ENCODE data around the gene GNLY.
"Not testable (repeated sequence)": the region's sequence is repeated elsewhere in the genome, so short reads cannot be mapped to it uniquely, and the experiment has no call there.

The GNLY gene

DNA sequence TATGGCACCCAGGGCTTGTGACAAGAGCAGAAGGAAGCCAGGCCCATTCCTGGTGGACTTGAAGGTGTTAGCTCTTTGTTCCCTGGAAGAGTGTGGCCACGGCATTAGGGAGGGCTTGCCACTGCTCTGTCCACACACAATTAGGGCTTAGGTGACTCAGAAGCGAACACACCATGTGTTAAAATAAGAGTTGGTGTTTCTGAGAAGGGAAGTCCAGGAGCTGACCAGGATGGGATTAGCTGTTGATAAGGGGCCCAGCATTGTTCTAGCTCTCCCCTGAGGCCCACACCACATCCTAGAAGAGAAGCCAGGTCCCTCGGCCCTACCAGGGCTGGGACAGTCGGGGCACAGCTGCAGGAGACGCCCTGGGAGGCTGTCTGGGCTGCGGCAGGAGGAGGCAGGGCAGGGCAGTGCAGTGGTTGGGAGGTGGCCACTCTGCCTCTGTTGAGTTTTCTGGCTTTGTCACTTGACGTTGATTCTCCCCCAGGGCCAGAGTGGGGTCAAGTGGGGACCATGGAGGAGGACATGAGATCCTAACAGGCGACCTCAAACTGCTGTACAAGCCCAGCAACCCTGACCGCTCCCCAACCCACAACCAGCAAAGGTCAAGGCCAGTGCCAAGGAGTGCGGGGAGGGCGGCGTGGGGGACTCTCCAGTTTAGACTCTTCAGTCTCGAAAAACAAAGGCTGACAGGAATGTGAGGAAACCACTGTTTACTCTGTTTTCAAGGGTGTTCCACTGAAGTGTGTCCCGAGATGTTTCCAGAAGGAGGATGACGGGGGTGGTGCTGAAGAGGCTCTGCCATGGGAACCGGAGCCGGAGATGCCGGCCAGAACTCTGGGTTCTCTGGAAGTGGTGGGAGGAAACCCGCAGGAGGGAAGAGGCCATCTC lies 16.8 kb downstream of the GNLY start:
- no peak for DNase-seq
- no peak for ATAC-seq

- DNase-seq (no peak), ATAC-seq (no peak)
Measured at GRCh38 chr2:85711578-85712060, 17.5 kb downstream of the GNLY start.

DNA sequence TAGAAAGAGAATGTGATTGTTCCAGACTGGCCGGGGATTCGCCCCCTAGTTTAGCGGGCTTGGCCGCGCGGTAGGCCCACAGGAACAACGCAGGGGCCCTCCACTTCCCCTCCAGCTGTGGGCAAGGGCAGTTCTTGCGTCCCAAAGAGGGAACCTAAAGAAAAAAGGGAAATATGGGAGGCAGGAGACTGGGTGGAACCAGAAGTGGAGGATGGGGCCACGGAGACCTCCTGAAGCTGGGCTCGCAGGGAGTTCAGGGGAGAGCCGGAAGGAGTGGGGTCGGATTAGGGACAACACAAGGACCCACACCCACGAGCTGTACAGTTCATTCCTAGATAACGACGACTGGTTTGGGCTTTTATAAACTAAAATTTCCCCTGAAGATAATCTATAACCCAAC lies 18.2 kb downstream of the GNLY start:
- no peak for DNase-seq
- no peak for ATAC-seq

GRCh38 chr2:85712849-85713612 lies 18.9 kb downstream of the GNLY start:
- ATAC-seq (no peak), DNase-seq (no peak)

DNA sequence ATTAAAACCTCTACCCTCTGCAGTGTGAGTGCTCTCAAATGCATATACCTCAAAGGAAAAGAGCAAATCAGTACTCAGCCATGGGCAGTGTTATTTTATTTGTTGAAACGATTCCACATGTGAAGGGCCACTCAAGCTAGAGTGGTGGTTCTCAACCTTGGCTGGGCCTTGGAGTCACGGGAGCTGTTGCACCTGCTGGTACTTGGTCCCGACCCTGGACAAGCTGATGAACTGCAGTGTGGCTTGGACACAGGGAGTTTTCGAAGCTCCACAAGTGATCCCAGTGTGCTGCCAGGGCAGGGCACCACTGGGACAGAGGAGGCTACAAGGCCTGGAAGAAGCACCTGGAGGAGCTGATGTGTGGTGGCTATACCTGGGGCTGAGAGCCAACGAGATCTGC lies 19.7 kb downstream of the GNLY start:
- DNase-seq (no peak), ATAC-seq (no peak)

DNA sequence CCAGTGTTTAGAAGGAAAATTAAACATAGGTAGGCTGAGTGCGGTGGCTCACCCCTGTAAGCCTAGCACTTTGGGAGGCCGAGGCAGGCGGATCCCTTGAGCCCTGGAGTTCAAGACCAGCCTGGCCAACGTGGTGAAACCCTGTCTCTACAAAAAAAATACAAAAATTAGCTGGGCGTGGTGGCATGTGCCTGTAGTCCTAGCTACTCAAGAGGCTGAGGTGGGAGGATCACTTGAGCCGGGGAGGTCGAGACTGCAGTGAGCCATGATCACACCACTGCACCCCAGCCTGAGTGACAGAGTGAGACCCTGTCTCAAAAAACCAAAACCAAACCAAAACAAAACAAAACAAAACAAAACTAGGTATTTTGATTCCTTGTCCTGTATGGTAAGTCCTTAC lies 20.3 kb downstream of the GNLY start:
- ATAC-seq, DNase-seq: not testable (repeated sequence)

GRCh38 chr2:85714841-85715240 lies 20.7 kb downstream of the GNLY start:
- no peak for DNase-seq

DNA sequence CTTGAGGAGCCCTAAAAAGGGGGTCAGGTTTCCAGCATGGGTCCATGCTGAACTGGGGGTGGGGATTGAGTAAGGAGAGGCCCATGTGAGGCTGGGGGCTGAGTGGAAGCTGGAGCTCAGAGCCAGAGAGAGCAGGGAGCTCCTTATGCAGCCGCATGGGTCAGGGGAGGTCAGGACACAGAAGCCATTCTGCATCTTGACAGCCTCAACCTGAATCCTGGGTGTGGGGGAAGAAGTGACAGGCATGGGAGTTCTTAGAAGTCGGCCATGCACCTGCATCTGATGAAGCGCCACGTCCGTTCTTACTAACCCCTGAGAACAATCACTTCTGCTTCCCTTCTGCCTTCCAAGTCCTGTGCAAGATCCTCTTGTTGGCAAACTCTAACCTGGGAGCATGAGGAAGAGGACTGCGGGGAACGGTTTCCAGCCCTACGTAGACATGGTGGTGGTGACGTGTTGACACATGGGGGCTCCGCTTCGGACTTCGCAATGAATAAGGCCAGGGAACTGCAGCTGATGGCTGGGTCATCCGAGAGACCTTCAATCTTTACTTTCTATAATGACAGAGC lies 22.3 kb downstream of the GNLY start:
- ATAC-seq (no peak), DNase-seq (no peak)

More at GRCh38 chr2:85714841-85715240, 20.7 kb downstream of the GNLY start:
- no peak for ATAC-seq

- DNase-seq (no peak), ATAC-seq (no peak)
Measured at GRCh38 chr2:85717308-85718008, 23.3 kb downstream of the GNLY start.

- no peak for DNase-seq
- ATAC-seq = no peak
Measured at GRCh38 chr2:85718009-85718391, 23.8 kb downstream of the GNLY start.

GRCh38 chr2:85718885-85719492 lies 24.8 kb downstream of the GNLY start:
- DNase-seq = no peak

DNA sequence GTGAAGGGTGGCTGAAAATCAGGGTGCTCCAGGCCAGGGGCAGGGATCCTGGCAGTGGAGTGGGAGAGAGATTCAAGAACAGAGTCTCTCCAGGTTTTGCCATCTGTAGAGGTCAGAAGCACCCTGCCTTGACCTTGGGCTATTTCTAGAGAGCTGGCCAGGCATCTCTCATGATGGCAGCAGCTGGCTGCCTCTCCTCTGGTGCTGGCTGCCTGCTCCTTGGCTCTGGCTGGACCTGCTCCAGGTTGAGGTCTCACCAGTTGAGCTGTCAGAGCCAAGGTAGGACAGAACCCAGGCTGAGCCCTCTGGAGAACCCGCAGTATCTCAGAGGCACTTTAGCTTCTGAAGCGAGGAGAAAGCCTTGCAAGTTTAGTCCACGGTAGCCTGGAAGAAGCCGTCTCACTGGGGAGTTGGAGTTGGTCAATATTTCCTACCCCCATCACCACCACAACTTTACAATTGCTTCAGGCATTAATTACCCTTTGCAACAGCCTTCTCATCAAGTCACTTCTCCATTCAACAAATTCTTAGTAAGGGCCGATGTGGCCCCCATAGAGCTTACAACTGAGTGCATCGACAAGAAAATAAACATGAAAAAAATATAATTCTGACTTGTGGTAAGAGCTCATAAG lies 25.6 kb downstream of the GNLY start:
- ATAC-seq (no peak), DNase-seq (no peak)

More at GRCh38 chr2:85718885-85719492, 24.8 kb downstream of the GNLY start:
- ATAC-seq = no peak

DNA sequence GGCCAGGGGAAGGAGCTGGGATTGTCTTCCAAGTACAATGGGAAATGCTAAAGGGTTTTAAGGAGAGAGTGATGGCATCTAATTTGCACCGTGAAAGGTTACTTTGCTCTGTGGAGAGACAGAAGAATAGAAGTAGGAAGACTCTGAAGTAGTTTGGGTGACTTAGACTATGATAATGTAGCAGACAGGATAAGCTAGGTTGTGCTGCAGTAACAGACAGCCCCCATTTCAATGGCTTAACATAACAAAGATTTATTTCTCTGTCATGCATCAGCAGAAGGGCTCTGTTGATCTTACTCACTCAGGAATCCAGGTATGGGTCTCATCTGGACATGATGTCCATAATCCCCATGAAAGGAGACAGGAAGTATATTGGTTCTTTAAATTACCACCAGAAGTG lies 26.4 kb downstream of the GNLY start:
- DNase-seq (no peak), ATAC-seq (no peak)

GRCh38 chr2:85721641-85722040 lies 27.5 kb downstream of the GNLY start:
- no peak for ATAC-seq
- DNase-seq = no peak

DNA sequence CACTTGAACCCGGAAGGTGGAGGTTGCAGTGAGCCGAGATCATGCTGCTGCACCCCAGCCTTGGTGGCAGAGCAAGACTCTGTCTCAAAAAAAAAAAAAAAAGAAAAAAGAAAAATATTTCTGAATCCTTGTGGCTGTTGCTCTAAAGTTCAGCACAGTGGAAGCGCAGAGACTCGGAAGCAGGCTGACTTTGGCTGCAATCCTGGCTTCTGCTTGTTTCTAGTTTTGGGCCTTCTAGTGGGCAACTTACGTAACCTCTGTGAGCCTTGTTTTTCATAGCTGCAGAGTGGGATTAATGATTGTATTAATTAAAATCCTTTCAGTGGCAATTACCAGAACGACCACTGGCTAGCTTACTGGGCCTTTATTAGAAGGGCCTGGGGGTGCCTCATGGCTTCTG lies 28.4 kb downstream of the GNLY start:
- no peak for DNase-seq
- ATAC-seq = no peak

DNA sequence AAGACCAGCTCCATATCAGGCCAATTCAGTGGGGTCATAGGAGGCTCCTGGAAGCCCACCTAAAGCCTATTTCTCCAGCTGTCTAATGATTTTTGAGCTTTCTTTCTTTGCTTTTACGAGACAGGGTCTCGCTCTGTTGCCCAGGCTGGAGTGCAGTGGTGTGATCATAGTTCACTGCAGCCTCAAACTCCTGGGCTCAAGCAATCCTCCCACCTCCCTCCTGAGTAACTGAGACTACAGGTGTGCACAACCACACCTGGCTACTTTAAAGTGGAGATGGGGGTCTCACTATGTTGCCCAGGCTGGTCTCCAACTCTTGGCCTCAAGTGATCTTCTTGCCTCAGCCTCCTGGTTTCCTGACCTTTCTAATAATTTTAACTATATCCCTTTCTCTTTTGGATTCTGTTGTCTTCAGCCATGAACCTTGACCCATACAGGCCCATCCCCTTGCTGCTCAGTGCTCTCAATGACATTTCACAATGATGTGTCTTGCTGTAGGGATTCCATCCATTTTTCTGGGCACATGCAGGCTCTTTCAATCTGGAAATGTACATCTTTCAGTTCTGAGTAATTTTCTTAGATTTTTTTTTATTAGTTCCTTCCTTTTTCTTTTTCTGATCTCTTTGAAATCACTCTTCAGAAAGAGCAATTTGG lies 29.7 kb downstream of the GNLY start:
- DNase-seq (no peak), ATAC-seq (no peak)

GRCh38 chr2:85724731-85725181 lies 30.6 kb downstream of the GNLY start:
- ATAC-seq (no peak), DNase-seq (no peak)

- DNase-seq (no peak), ATAC-seq (no peak)
Measured at GRCh38 chr2:85725451-85725850, 31.3 kb downstream of the GNLY start.

- DNase-seq = no peak
- no peak for ATAC-seq
Measured at GRCh38 chr2:85727798-85728197, 33.6 kb downstream of the GNLY start.

- no peak for ATAC-seq
Measured at GRCh38 chr2:85728342-85728741, 34.2 kb downstream of the GNLY start.

More at GRCh38 chr2:85728342-85728741, 34.2 kb downstream of the GNLY start:
- DNase-seq = no peak

All from stimulated activated naive CD8-positive, alpha-beta T cell treated with anti-CD3 and anti-CD28 coated beads, Interleukin-15, Interleukin-2, amounts not matched to agents 100 U/mL and 50 U/mL, for 24 hours (primary cell).